ES-I3 (cell line): ENCODE data around the gene PGGHG.
"Not testable (repeated sequence)": the region's sequence is repeated elsewhere in the genome, so short reads cannot be mapped to it uniquely, and the experiment has no call there.

Experiments used
- H3K36me3 ChIP-seq: 2 replicates; pipeline ENCODE4 v1.6.1; 2013; ENCODE audit warnings: mild to moderate bottlenecking, low read length, control low read depth, moderate library complexity; ENCODE audit not compliant: insufficient read depth
- H3K4me1 ChIP-seq: 2 replicates; pipeline ENCODE4 v1.6.1; 2013; ENCODE audit warnings: mild to moderate bottlenecking, control low read depth, low read length; ENCODE audit not compliant: insufficient read depth
- H3K9ac ChIP-seq: 2 replicates; pipeline ENCODE4 v1.6.1; 2013; ENCODE audit warnings: low read depth, mild to moderate bottlenecking, low read length, moderate library complexity
- H3K9me3 ChIP-seq: 2 replicates; pipeline ENCODE4 v1.6.1; 2013; ENCODE audit warnings: mild to moderate bottlenecking, low read length, moderate library complexity; ENCODE audit not compliant: control insufficient read depth, insufficient read depth

PGGHG gene

DNA sequence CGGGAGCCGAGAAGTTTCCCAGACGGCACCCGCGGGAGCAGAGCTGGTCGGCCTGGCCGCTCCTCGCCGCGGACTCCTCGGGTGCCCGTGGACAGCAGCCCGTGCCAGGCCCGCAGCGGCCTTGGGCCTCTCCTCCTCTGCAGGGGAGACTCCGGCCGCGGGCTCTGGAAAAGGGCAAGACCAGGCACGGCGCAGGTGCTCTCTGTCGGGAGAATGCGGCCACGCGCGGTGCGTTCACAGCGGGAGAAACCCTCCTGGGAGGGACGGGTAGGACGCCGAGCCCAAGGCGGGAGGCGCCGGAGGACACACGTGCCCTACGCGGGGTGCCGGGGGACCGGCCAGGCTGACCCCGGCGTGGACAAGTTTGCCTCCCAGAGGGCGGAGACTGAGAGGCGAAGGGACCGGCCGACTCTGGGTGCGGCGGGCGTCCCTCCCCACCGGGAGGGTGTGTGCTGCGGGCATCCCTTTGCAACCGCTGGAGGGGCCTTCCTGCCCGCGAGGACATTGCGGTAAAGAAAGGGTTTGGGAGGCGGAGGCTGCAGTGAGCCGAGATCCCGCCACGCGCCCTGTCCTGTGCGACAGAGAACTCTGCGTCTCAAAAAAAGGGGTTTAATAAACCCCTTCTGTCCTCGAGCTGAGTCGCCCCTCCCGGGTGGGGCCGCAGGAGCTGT, 27.2 kb downstream of the PGGHG start:
- Histone ChIP-seq H3K9ac (peak overlapping the region; percentile 73), H3K9me3 (no peaks in the 10 kb centered on the region), H3K36me3 (no peaks in the 10 kb centered on the region; the same call in 1 of the 2 replicates), H3K4me1 (peaks cover 24% of the 10 kb centered on the region)

DNA sequence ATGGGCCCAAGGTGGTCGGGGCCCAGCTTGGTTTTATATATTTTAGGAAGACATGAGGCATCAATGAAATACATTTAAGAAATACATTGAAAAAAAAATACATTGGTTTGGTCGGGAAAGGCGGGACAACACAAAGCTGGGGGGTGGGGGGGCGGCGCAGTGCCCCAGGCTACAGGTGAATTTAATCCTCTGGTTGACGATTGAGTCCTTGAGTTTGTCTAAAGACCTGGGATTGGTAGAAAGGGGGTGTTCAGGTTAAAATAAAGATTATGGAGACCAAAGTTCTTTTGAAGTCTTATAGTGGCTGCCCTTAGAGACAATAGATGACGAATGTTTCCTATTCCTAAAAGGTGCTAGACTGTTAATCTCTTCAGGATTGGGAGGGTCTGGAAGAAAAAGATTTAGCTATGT, 28.0 kb downstream of the PGGHG start:
- H3K4me1 ChIP-seq, result peaks cover 23% of the 10 kb centered on the region
- no peaks in the 10 kb centered on the region; the same call in 1 of the 2 replicates for H3K36me3 ChIP-seq
- H3K9ac ChIP-seq, result peak overlapping the region; percentile 73
- no peaks in the 10 kb centered on the region for H3K9me3 ChIP-seq

DNA sequence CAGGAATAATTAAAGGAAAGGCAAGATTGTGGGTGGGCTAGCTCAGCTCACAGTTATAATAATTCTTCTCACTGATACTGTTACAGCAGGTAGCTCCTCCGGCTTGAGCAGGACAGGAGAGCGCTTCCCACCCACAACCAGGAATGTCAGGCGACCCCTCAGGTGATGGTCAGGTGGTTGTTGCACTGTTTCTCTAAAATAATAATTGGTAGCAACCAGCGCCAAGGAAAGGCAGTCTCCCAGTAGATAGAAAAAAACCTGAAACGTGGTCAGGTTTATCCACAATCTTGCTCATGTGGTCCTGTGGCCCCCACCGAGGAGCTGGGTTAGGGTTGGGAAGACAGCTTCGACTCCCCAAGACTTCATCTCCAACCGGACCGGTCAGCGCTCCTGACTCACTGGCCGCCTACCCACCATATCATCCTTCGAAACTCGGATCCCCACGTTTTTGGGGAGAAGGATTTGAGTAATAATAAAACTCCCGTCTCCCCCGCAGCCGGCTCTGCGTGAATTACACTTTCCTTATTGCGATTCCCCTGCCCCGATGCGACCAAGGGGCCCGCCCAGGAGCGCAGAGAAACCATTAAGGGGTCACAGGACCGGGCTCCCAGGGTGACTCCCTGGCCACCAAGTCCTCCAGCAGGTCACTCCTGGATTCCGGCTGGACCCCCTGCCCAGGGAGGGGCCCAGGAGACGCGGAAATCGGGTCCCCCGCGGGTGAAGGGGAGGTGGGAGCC, 28.9 kb downstream of the PGGHG start:
- H3K9me3 ChIP-seq, H3K36me3 ChIP-seq: not testable (repeated sequence)
- Histone ChIP-seq H3K4me1 (peaks cover 14% of the 10 kb centered on the region), H3K9ac (peak overlapping the region; percentile 73)

DNA sequence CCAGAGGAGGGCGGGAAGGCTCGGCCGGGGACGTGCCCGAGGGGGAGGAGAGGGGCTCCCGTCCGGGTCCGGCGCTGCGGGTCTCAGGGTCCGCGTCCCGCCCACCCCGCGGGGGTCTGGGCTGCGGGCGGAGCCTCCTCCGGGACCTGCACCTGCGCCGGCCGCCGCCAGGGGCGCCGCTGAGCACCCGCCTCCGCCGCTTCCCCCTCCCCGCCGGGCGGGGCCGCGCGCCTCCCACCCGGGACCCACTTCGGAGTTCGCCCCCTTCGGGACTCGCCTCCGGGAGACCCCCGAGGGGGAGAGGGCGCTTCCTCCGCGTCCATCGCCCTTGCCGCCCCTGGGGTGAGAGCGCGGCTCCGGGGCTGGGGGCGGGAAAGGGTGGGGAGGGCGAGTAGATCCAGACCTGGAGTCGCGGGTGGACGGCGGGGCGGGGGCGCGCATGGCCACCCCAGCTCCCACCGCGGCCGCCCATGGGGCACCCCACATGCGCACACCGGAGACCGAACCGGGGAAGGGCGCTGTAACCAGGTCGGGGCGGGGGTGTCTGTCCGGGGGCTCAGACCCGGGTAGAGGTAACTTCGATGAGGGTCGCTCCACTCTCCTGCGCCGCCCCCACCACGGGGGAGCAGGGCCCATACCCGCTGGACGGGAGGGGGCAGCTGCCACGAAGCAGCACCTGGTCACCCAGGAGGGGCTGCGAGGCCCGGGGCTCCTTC, 29.6 kb downstream of the PGGHG start:
- H3K9ac ChIP-seq, result peak overlapping the region; percentile 44; the same call in 1 of the 2 replicates
- not testable (repeated sequence) for H3K4me1 ChIP-seq, H3K36me3 ChIP-seq, H3K9me3 ChIP-seq

DNA sequence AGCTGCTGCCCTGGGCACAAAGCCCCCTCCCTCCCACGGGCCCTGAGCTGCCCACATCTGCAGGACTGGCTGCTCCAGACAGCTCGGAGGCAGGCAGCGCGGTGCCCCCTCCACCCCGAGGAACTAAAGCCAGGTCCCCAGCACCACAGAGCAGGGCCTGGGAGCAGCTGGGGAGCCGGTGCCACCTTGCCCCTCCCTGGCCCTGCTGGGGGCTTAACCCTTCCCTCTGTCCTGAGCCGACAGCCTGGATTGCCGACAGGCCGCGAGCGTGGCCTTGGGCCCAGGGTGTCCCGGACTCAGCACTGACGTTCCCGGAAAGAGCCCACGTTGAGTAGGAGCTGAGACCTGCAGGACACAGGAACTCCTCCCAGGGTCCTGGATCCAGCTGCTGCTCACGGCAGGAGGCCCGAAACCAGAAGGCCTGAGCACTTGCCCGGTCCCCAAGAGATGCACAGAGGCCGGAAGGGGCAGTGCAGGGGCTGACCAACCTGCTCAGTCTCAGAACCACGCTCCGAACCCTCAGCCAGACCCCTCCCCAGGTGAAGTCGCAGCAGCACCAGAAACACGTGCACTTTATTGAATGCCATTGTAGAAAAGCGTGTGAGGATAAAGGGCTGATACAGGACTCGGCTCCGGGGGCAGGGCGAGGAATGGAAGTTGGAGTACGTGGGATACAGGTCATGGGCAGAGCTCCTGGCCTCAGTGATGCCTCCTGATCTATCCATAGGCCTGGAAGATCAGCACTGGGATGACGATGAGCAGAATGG, 30.4 kb downstream of the PGGHG start:
- H3K36me3 ChIP-seq, H3K4me1 ChIP-seq, H3K9me3 ChIP-seq: not testable (repeated sequence)
- H3K9ac ChIP-seq, result peak overlapping the region; percentile 79

DNA sequence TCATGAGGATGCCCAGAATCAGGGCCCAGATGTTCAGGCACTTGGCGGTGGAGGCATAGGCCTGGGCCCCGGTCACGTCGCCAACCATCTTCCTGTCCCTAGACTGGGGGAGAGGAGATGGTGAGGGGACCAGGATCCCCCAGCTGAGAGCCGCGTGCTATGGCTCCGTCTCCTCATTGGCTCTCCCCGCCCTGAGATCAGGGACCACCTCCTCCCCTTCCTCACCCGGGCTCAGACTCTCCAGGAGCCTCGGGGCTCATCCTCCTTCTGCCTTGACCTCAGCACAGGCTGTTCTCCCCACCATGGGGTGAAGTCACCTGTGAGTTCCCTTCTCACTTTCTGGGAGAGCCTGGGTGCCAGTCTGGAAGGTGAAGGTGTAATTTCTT, 31.0 kb downstream of the PGGHG start:
- H3K9ac ChIP-seq, result peak overlapping the region; percentile 79
- H3K9me3 ChIP-seq, H3K36me3 ChIP-seq: not testable (repeated sequence)
- H3K4me1 ChIP-seq, result peaks cover 15% of the 10 kb centered on the region

DNA sequence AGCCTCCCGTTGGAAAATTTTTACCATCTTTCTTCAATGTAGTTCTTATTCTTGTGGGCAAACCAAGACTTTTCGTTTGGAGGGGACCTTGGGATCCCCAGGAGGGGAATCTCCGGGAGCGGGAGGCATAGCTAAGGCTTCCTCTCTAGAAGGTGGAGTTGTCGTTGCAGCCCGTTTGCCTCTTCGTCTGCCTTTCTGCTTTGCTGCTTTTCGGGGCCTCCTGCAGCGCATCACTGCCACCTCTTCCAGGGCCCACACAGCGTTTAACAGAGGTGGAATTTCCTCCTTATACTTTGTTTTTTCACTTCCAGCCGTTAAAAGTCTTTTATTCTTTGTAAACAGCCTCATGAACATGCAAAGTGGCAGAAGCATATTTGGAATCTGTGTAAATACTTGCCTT, 35.2 kb downstream of the PGGHG start:
- Histone ChIP-seq H3K4me1 (peaks cover 12% of the 10 kb centered on the region), H3K36me3 (no peaks in the 10 kb centered on the region; the same call in 1 of the 2 replicates), H3K9me3 (no peaks in the 10 kb centered on the region), H3K9ac (no peak overlapping the region)

DNA sequence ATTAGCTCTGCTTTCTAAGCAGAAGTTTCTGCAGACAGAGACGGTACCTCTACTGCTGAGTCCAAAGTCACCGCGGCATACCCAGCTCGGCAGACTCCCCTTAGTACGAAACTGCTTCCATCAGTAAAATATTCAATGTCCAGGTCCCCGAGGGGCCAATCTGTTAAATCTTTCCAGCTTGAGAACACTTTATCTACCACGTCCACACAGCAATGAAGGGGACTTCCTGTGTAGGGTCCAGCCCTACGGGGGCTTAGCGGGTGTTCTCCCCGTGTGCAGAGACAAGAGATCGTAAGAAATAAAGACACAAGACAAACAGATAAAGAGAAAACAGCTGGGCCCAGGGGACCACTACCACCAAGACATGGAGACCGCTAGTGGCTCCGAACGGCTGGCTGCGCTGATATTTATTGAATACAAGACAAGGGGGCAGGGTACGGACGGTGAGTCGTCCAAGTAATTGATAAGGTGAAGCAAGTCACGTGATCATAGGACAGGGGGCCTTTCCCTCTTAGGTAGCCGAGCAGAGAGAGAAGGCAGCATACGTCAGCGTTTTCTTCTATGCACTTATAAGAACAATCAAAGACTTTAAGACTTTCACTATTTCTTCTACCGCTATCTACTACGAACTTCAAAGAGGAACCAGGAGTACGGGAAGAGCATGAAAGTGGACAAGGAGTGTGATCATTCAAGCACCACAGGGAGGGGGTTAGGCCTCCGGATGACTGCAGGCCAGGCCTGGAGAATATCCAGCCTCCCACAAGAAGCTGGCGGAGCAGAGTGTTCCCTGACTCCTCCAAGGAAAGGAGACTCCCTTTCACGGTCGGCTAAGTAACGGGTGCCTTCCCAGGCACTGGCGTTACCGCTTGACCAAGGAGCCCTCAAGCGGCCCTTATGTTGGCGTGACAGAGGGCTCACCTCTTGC, 35.9 kb downstream of the PGGHG start:
- not testable (repeated sequence) for H3K9ac ChIP-seq, H3K36me3 ChIP-seq, H3K9me3 ChIP-seq
- H3K4me1 ChIP-seq, result peaks cover 12% of the 10 kb centered on the region

DNA sequence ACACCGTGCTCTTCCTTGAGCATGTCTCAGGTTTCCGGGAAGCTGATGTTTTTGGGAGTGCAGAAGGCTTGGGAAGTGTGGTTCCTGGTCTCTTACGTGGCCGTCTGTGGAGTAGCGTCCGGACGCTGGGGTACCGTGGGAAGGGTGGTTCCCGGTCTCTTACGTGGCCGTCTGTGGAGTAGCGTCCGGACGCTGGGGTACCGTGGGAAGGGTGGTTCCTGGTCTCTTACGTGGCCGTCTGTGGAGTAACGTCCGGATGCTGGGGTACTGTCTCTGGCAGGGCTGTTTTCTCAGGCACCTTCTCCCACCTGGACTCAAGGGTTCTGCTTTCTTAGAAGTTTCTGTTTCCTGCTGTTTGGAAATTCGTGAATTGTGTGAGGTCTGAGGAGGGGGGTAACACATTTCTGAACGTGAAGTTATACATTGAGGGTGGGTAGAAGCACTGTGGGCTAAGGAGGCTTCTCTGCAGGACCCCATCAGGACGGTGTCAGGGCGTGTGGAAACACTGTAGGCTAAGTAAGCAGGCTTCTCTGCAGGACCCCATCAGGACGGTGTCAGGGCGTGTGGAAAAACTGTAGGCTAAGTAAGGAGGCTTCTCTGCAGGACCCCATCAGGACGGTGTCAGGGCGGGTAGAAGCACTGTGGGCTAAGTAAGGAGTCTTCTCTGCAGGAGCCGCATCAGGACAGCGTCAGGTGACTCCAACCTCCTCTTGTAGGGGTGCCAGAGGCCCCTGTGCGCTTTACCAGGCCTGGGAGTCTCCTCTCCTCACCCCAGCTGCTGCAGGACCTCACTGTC, 37.1 kb downstream of the PGGHG start:
- no peak overlapping the region for H3K9ac ChIP-seq
- no peaks in the 10 kb centered on the region for H3K9me3 ChIP-seq
- H3K36me3 ChIP-seq, result no peaks in the 10 kb centered on the region
- peaks cover 12% of the 10 kb centered on the region for H3K4me1 ChIP-seq

DNA sequence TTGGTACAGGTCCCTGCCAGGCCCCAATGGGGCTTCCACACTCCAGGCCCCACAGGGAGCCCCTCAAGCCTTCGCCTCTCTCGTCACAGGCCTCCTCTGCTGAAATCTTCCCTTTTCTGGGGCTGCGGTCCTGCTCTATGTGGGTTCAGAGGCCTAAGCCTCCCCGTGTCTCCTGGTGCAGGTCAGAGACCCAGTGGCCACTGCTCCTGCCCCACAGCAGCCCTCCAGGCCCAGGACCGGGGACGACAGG, 37.6 kb downstream of the PGGHG start:
- peaks cover 12% of the 10 kb centered on the region for H3K4me1 ChIP-seq

DNA sequence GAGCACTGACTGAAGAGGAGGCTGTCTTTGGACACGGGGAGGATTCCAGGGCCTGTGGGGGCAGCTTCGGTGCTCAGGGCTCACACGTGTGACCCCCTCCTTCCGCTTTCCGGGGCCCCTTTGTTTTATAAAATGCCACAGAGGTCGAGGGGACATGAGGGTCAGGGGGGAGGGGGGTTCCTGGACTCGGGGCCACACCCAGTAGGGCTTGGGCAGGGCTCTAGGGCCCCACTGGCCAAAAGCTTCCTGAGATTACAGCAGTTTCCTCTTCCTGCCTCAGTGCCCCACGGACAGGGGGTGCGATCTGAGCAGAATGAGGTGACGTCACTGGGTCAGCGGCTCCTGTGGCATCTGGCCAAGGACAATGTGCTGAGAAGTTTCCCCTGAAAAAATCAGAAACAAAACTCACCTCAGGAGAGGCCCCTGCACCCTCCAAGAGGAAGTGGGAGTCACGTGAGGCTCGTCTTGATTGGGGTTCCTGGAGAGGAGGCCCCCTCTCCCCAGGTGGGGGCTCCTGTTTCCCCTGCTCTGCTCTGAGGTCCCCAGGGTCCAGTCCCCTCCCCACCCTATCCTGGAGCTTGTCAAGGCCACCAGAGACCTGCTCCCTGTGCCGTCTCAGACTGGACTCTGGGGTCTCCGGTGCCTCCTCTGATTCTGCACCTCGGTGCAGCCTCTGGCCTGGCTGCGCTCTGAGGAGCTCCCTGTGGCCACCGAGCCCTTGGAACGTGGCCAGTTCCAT, 38.1 kb downstream of the PGGHG start:
- H3K9ac ChIP-seq, result no peak overlapping the region
- H3K36me3 ChIP-seq, result no peaks in the 10 kb centered on the region
- no peaks in the 10 kb centered on the region for H3K9me3 ChIP-seq
- peaks cover 12% of the 10 kb centered on the region for H3K4me1 ChIP-seq

More for the DNA sequence above, 37.6 kb downstream of the PGGHG start:
- H3K36me3 ChIP-seq, result no peaks in the 10 kb centered on the region
- H3K9ac ChIP-seq, result no peak overlapping the region
- no peaks in the 10 kb centered on the region for H3K9me3 ChIP-seq

DNA sequence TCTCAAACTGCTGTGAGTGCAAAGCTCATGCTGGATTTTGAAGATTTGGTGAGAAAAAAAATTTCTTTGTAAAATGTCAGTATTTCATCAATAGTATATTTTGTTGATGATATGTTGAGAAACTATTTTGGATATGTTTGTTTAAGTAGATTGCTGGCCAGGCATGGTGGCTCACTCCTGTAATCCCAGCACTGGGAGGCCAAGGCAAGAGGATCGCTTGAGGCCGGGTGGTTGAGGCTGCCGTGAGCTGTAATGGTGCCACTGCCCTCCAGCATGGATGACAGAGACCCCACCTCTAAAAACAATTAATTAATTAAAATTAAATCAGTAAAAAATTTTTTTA, 38.6 kb downstream of the PGGHG start:
- H3K36me3 ChIP-seq, result no peaks in the 10 kb centered on the region
- H3K4me1 ChIP-seq, result peaks cover 12% of the 10 kb centered on the region
- no peak overlapping the region for H3K9ac ChIP-seq
- no peaks in the 10 kb centered on the region for H3K9me3 ChIP-seq

DNA sequence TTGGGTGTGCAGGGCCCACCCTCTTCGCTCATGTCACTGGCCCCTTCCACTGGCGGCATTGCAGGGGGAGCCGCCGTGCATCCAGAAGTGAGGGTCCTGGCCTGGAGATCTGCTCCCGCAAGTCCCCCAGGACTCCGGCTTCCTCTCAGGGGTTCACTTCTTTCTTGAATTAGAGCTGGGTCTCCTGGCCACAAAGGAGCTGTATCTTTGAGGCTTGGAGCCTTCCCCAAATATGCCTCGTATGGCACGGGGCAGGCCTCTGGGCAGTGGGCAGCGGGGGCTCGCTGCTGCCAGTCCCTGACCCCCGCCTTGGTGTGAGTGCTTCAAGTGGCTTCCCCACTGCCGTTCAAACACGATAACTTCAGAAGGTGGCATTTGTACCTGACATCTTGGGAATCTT, 39.1 kb downstream of the PGGHG start:
- Histone ChIP-seq H3K36me3 (no peaks in the 10 kb centered on the region), H3K9ac (no peak overlapping the region), H3K9me3 (no peaks in the 10 kb centered on the region; the same call in 1 of the 2 replicates), H3K4me1 (peaks cover 12% of the 10 kb centered on the region)
